GM12865 (cell line): ENCODE data around the gene CSH1.
"Not testable (repeated sequence)": the region's sequence is repeated elsewhere in the genome, so short reads cannot be mapped to it uniquely, and the experiment has no call there.

Experiments used
- DNase-seq: peaks from one replicate; pipeline ENCODE4 v3.0.0; 2010; ENCODE audit warnings: low read depth
- H3K4me3 ChIP-seq: 2 replicates; pipeline ENCODE4 v1.5.1; 2011; ENCODE audit warnings: mild to moderate bottlenecking, low read depth, low read length, control low read depth
- TF ChIP-seq, protein P1 (sequence below): IDR thresholded peaks from 2 replicates; pipeline ENCODE4 v1.5.1; 2011; ENCODE audit warnings: low read length, control low read depth, low read depth, inconsistent platforms; ENCODE audit not compliant: insufficient read depth; ENCODE audit errors: missing control alignments

CSH1 gene

DNA sequence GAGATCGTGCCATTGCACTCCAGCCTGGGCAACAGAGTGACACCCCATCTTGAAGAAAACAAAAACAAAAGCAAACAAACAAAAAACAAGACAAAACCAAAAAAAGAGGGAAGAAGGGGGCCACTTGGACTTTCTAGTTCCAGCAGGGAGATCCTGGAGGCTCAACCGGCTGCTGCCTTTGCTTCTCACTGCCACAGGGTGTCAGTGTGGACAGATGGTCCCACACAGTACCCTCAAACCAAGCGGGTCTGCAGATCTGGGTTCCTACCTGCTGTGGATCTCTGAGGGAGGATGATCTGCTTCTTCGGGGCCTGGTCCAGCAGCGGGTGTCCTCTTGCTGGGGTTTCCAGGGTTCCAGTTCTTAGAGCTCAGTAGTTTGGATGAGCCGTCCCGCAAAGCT lies 29.7 kb downstream of the CSH1 start:
- TF ChIP-seq, protein P1, sequence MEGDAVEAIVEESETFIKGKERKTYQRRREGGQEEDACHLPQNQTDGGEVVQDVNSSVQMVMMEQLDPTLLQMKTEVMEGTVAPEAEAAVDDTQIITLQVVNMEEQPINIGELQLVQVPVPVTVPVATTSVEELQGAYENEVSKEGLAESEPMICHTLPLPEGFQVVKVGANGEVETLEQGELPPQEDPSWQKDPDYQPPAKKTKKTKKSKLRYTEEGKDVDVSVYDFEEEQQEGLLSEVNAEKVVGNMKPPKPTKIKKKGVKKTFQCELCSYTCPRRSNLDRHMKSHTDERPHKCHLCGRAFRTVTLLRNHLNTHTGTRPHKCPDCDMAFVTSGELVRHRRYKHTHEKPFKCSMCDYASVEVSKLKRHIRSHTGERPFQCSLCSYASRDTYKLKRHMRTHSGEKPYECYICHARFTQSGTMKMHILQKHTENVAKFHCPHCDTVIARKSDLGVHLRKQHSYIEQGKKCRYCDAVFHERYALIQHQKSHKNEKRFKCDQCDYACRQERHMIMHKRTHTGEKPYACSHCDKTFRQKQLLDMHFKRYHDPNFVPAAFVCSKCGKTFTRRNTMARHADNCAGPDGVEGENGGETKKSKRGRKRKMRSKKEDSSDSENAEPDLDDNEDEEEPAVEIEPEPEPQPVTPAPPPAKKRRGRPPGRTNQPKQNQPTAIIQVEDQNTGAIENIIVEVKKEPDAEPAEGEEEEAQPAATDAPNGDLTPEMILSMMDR: peak; percentile 4
- not testable (repeated sequence) for H3K4me3 ChIP-seq, DNase-seq

GRCh38 chr17:63859257-63859656 lies 37.1 kb downstream of the CSH1 start:
- H3K4me3 ChIP-seq: no peak overlapping the region
- DNase-seq: no peak
- TF ChIP-seq, protein P1: no peak

DNA sequence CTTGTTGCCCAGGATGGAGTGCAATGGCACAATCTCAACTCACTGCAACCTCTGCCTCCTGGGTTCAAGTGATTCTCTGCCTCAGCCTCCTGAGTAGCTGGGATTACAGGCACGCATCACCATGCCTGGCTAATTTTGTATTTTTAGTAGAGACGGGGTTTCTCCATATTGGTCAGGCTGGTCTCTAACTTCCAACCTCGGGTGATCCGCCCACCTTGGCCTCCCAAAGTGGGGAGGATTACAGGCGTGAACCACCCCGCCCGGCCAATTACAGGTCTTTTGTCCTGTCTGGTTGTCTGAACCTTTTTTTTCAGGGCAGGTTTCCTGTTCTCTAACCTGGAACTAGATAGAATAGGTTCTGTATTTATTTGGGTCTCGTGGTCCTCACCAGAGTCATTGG lies 39.9 kb downstream of the CSH1 start:
- DNase-seq, H3K4me3 ChIP-seq: not testable (repeated sequence)

DNA sequence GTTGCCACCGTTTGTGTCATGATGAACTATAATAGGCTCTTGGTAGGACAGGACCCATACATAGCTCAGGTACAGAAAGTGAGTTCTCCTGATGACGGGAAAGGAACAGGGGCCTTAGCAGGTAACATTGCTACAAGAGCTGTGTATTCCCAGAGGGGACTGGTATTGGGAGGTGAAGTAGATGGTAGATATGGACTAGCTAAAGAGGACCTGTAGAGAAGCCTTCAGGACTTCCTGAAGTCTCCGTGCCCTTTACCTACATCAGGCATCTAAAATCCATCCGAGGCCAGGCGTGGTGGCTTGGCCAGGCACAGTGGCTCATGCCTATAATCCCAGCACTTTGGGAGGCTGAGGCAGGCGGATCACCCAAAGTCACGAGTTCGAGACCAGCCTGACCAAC lies 41.2 kb downstream of the CSH1 start:
- no peak overlapping the region for H3K4me3 ChIP-seq
- TF ChIP-seq, protein P1: no peak
- no peak for DNase-seq

GRCh38 chr17:63854709-63855108 lies 41.7 kb downstream of the CSH1 start:
- TF ChIP-seq, protein P1: no peak

DNA sequence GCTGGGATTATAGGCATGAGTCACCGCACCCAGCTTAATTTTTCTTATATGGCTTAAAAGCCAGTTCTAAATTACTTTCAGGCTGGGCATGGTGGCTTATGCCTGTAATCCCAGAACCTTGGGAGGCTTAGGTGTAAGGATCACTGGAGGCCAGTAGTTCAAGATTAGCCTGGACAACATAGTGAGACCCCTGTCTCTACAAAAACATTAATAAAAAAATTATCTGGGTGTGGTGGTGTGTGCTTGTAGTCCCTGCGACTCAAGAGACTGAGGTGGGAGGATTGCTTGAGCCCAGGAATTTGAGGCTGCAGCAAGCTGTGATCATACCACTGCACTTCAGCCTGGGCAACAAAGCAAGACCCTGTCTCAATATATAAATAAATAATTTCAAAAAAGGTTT lies 43.1 kb downstream of the CSH1 start:
- H3K4me3 ChIP-seq: no peak overlapping the region
- TF ChIP-seq, protein P1: no peak
- no peak for DNase-seq

More at GRCh38 chr17:63854709-63855108, 41.7 kb downstream of the CSH1 start:
- no peak overlapping the region for H3K4me3 ChIP-seq
- no peak for DNase-seq

DNA sequence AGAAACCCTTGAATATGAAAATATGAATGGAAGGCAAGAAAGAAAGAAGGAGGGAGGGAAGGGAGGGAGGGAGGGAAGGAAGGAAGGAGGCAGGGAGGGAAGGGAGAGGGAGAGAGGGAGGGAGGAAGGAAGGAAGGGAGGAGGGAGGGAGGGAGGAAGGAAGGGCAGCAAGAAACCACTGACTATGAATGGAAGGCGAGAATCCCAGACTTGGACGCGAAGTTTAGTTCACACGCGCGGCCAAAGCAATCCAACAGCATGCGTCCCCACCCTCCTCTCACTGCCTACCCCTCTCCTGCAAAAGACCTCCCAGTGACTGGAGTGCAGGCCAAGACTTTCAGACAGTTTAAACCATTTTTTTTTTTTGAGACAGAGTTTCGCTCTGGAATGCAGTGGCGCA lies 46.0 kb downstream of the CSH1 start:
- TF ChIP-seq, protein P1: no peak
- DNase-seq: no peak
- H3K4me3 ChIP-seq: no peak overlapping the region
